ENCODE measurements around the gene CUEDC2. TPM values are rescaled to one million over a fixed set of nuclear protein-coding genes. Genes with fewer than 3 reads are reported as not detected.
"Not testable (repeated sequence)": the region's sequence is repeated elsewhere in the genome, so short reads cannot be mapped to it uniquely, and the experiment has no call there.

CUEDC2 gene
- total and polyA plus RNA-seq, 5 donors, result 68.7 to 94.6 (median 73.1) TPM

- H3K27ac ChIP-seq (ENCODE audit: low read length); H3K4me3 ChIP-seq (ENCODE audit: low read length); DNase-seq; ATAC-seq; H3K27me3 ChIP-seq (ENCODE audit: control insufficient read depth, insufficient read depth); H3K4me1 ChIP-seq (ENCODE audit: control insufficient read depth, insufficient read depth, low read length); intact Hi-C loops (cut with DNase I); H3K9me3 ChIP-seq (ENCODE audit: control insufficient read depth, low read length): not testable (repeated sequence)
- 72% methylated on average over 13 of the region's 13 CpGs for WGBS
Measured at GRCh38 chr10:102454662-102455487, 22.5 kb upstream of the CUEDC2 start.

- no peak for DNase-seq
- intact Hi-C loops (cut with DNase I), result no loop called here
- WGBS, result 65% methylated on average over 5 of the region's 5 CpGs
- Histone ChIP-seq H3K9me3 (ENCODE audit: control insufficient read depth, low read length) (no peaks in the 10 kb centered on the region), H3K27me3 (ENCODE audit: control insufficient read depth, insufficient read depth) (no peaks in the 10 kb centered on the region), H3K4me1 (ENCODE audit: control insufficient read depth, insufficient read depth, low read length) (peaks cover 3% of the 10 kb centered on the region), H3K27ac (ENCODE audit: low read length) (peak overlapping the region; percentile 17), H3K4me3 (ENCODE audit: low read length) (no peak overlapping the region)
- no peak for ATAC-seq
Measured at GRCh38 chr10:102453502-102453901, 21.1 kb upstream of the CUEDC2 start.

- H3K27ac ChIP-seq (ENCODE audit: low read length), result peak overlapping the region; percentile 42
- no peaks in the 10 kb centered on the region for H3K9me3 ChIP-seq (ENCODE audit: control insufficient read depth, low read length)
- H3K4me1 ChIP-seq (ENCODE audit: control insufficient read depth, insufficient read depth, low read length), result peaks cover 3% of the 10 kb centered on the region
- WGBS, result 45% methylated on average over 3 of the region's 3 CpGs
- H3K27me3 ChIP-seq (ENCODE audit: control insufficient read depth, insufficient read depth), result no peaks in the 10 kb centered on the region
- DNase-seq (peak in 2 of 3 donors; percentile 43 to 60), ATAC-seq (peak; percentile 1 to 18)
- intact Hi-C loops (cut with DNase I), result no loop called here
- H3K4me3 ChIP-seq (ENCODE audit: low read length), result no peak overlapping the region
Measured at GRCh38 chr10:102452672-102453340, 20.4 kb upstream of the CUEDC2 start.

GRCh38 chr10:102451105-102451969, 19.0 kb upstream of the CUEDC2 start, which contains the start of gene C10orf95:
C10orf95 (minus strand) TSS chr10:102451543; CDS start chr10:102451093, 450 bp downstream.
- peak; percentile 1 to 6 for ATAC-seq
- intact Hi-C loops (cut with DNase I), result no loop called here
- H3K4me3 ChIP-seq (ENCODE audit: low read length), result peak within 1 kb of the TSS; percentile 87
- H3K27ac ChIP-seq (ENCODE audit: low read length), result peak within 1 kb of the TSS; percentile 91
- H3K27me3 ChIP-seq (ENCODE audit: control insufficient read depth, insufficient read depth), result no peaks in the 10 kb centered on the region
- DNase-seq, result peak in 1 of 3 donors; percentile 53
- peaks cover 3% of the 10 kb centered on the region for H3K4me1 ChIP-seq (ENCODE audit: control insufficient read depth, insufficient read depth, low read length)
- WGBS, result 31% methylated on average over 28 of the region's 28 CpGs
- no peaks in the 10 kb centered on the region for H3K9me3 ChIP-seq (ENCODE audit: control insufficient read depth, low read length)

GRCh38 chr10:102450374-102451104, 18.2 kb upstream of the CUEDC2 start:
- H3K4me1 ChIP-seq (ENCODE audit: control insufficient read depth, insufficient read depth, low read length), result peaks cover 3% of the 10 kb centered on the region
- no peaks in the 10 kb centered on the region for H3K9me3 ChIP-seq (ENCODE audit: control insufficient read depth, low read length)
- no peaks in the 10 kb centered on the region for H3K27me3 ChIP-seq (ENCODE audit: control insufficient read depth, insufficient read depth)
- DNase-seq, result peak; percentile 89 to 96 (median 94)
- under 1% methylated on average over 104 of the region's 104 CpGs for WGBS
- intact Hi-C loops (cut with DNase I), result no loop called here
- peak overlapping the region; percentile 91 for H3K27ac ChIP-seq (ENCODE audit: low read length)
- peak overlapping the region; percentile 87 for H3K4me3 ChIP-seq (ENCODE audit: low read length)
- ATAC-seq, result peak; percentile 93 to 96

- no peaks in the 10 kb centered on the region for H3K9me3 ChIP-seq (ENCODE audit: control insufficient read depth, low read length)
- H3K4me1 ChIP-seq (ENCODE audit: control insufficient read depth, insufficient read depth, low read length), result peaks cover 3% of the 10 kb centered on the region
- peak overlapping the region; percentile 87 for H3K4me3 ChIP-seq (ENCODE audit: low read length)
- intact Hi-C loops (cut with DNase I), result no loop called here
- under 1% methylated on average over 11 of the region's 11 CpGs for WGBS
- ATAC-seq (peak in 1 of 2 donors; percentile 1), DNase-seq (no peak)
- H3K27me3 ChIP-seq (ENCODE audit: control insufficient read depth, insufficient read depth), result no peaks in the 10 kb centered on the region
- H3K27ac ChIP-seq (ENCODE audit: low read length), result peak overlapping the region; percentile 91
Measured at GRCh38 chr10:102450124-102450373, 17.7 kb upstream of the CUEDC2 start.

GRCh38 chr10:102449321-102450123, 17.1 kb upstream of the CUEDC2 start:
- peak overlapping the region; percentile 91 for H3K27ac ChIP-seq (ENCODE audit: low read length)
- H3K4me3 ChIP-seq (ENCODE audit: low read length), result peak overlapping the region; percentile 87
- no peaks in the 10 kb centered on the region for H3K9me3 ChIP-seq (ENCODE audit: control insufficient read depth, low read length)
- ATAC-seq, result peak; percentile 65 to 75
- peaks cover 3% of the 10 kb centered on the region for H3K4me1 ChIP-seq (ENCODE audit: control insufficient read depth, insufficient read depth, low read length)
- H3K27me3 ChIP-seq (ENCODE audit: control insufficient read depth, insufficient read depth), result no peaks in the 10 kb centered on the region
- WGBS, result 10% methylated on average over 30 of the region's 30 CpGs
- intact Hi-C loops (cut with DNase I), result no loop called here
- DNase-seq, result peak; percentile 70 to 90 (median 82)

GRCh38 chr10:102444851-102445250, 12.5 kb upstream of the CUEDC2 start:
- intact Hi-C loops (cut with DNase I), result no loop called here
- no peaks in the 10 kb centered on the region for H3K9me3 ChIP-seq (ENCODE audit: control insufficient read depth, low read length)
- H3K27ac ChIP-seq (ENCODE audit: low read length), result no peak overlapping the region
- no peaks in the 10 kb centered on the region for H3K4me1 ChIP-seq (ENCODE audit: control insufficient read depth, insufficient read depth, low read length)
- H3K4me3 ChIP-seq (ENCODE audit: low read length), result no peak overlapping the region
- 71% methylated on average over 2 of the region's 2 CpGs for WGBS
- DNase-seq, result no peak
- no peaks in the 10 kb centered on the region for H3K27me3 ChIP-seq (ENCODE audit: control insufficient read depth, insufficient read depth)
- no peak for ATAC-seq

GRCh38 chr10:102438374-102438773, 6.0 kb upstream of the CUEDC2 start:
- H3K4me3 ChIP-seq (ENCODE audit: low read length), result no peak overlapping the region
- H3K4me1 ChIP-seq (ENCODE audit: control insufficient read depth, insufficient read depth, low read length), result peaks cover 2% of the 10 kb centered on the region
- no peaks in the 10 kb centered on the region for H3K9me3 ChIP-seq (ENCODE audit: control insufficient read depth, low read length)
- H3K27ac ChIP-seq (ENCODE audit: low read length), result no peak overlapping the region
- DNase-seq, result no peak
- H3K27me3 ChIP-seq (ENCODE audit: control insufficient read depth, insufficient read depth), result no peaks in the 10 kb centered on the region
- intact Hi-C loops (cut with DNase I), result no loop called here
- WGBS, result 67% methylated on average over 1 of the region's 1 CpG
- ATAC-seq, result no peak

- ATAC-seq, result no peak
- no peak for DNase-seq
- no peak overlapping the region for H3K4me3 ChIP-seq (ENCODE audit: low read length)
- H3K27ac ChIP-seq (ENCODE audit: low read length), result no peak overlapping the region
- intact Hi-C loops (cut with DNase I), result no loop called here
- peaks cover 2% of the 10 kb centered on the region for H3K4me1 ChIP-seq (ENCODE audit: control insufficient read depth, insufficient read depth, low read length)
- WGBS, result 95% methylated on average over 3 of the region's 3 CpGs
- H3K27me3 ChIP-seq (ENCODE audit: control insufficient read depth, insufficient read depth), result no peaks in the 10 kb centered on the region
- no peaks in the 10 kb centered on the region for H3K9me3 ChIP-seq (ENCODE audit: control insufficient read depth, low read length)
Measured at GRCh38 chr10:102437515-102437914, 5.1 kb upstream of the CUEDC2 start.
